G401.6 (cell line): ENCODE measurements around the gene ANO8.
"Not testable (repeated sequence)": the region's sequence is repeated elsewhere in the genome, so short reads cannot be mapped to it uniquely, and the experiment has no call there.

Experiments
- FAIRE-seq: peaks from 2 replicates; lab custom pipeline; 2012; peaks lifted over from hg19 to GRCh38; lab: Jason Lieb, UNC

ANO8 gene

DNA sequence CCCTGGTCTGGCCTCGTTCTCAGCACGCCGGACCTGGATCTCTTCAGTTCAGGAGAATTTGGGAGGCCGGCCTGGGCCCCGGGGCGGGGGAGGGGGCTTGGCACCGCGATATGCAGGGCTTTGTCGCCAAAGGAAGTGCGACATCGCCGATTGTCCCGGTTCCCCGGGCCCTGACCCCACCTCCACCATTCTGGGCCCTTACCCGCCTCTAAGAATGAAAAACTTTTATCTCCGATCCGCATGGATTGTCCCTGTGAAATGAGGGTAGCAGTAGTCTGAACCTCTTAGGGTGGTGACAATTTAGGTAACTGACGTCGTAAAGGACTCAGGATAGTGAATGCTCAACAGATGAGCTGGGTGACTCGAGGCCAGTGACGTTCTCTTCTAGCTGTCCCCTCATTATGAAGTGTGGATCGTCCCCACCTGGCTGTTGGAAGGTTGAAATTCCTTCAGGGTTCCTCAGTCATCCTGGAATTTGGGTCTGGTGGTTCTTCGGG, 24.6 kb downstream of the ANO8 start:
- no peak for FAIRE-seq

DNA sequence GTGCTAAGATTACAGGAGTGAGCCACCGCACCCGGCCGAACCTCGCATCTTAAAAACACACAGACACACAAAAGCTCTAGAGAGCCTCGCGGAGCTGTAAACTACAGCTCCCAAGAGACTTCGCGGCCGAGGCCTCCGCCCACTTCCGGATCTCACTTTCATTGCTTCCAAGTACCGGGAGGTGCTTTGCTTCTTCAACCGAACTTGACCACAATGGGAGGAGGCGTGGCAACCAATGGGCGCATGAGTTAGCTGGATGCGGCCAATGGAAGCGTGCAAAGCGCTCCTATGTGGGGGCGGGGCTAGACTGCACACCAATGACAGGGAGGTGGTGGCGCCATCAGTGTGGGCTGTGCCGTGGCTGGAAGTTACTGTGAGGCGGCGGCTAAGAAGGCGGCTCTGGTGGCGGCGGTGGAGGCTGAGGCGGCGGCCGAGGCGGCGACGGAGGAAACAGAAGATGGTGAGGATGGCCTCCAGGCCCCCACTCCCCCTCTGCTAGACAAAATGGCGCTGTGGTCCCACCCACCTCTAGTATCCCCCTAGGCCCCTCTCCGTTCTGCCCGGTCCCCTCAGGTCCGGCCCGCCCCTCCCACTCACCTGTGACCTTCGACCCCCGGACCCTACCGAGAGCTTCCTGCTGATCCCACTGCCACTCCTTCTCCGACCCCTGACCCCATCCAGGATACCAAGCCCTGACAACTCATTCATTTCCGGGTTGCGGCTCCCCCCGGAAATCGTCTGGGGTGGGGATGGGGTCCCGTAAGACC, 25.3 kb downstream of the ANO8 start, which contains the start of gene DDA1:
DDA1 (plus strand) TSS at position 366 of the 767 bp plus-strand sequence; CDS start at position 458, 92 bp downstream.
- FAIRE-seq, result peak; percentile 99

DNA sequence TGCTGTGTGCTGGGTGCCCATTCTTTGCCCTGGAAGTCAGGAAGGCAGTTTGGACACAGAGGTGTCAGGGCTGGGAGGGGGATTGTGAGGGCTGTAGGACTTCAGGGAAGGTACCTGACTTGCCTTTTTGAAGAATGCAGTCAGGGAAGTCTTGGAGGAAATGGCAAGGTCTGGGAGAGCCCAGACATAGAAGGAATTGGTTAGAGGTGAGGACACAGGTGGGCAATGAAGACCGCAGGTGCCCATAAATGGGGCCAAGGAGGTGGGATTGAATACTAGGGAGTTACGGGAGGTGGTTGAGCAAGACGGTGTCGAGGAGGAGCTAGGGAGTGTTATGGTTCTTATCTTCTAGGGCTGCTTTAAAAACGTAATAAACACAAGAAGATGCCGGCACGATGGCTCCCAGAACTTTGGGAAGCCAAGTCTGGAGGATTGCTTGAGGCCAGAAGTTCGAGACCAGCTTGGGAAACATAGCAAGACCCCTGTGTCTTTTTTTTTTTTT, 26.7 kb downstream of the ANO8 start:
- no peak for FAIRE-seq

- no peak for FAIRE-seq
Observed at GRCh38 chr19:17306285-17306714, 28.4 kb downstream of the ANO8 start.

DNA sequence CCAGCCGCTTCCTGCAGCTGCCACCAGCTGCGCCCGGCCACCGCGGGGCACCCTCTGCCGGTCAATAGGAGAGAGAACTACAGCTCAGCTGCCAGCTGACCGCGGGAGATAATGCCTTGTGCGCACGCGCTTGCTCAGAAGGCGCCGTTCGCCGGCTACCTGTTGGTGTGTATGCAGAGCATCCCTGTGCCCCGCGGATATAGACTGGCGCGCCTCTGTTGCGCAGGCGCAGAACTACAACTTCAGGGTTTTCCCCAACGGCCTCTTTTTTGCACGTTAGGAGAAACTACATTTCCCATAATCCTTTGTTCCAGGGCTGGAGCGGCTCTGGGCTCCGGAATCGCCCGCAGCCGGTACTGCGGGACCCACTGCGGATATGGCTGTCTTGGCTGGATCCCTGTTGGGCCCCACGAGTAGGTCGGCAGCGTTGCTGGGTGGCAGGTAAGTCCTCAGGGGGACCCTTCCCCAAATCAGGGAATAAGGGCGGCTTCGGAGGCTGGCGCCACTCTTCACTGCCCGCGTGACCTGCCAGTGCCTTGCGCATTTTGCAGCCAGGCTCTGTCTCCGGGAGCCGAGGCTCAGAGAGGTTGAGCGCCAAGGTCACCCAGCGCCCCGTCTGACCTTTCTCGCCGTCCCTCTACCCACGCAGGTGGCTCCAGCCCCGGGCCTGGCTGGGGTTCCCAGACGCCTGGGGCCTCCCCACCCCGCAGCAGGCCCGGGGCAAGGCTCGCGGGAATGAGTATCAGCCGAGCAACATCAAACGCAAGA, 29.0 kb downstream of the ANO8 start, which contains the start of gene MRPL34:
MRPL34 (plus strand) TSS at position 356 of the 768 bp plus-strand sequence; CDS start at position 377, 21 bp downstream.
- FAIRE-seq, result peak; percentile 98

- no peak for FAIRE-seq
Observed at GRCh38 chr19:17305216-17305516, 29.5 kb downstream of the ANO8 start.

DNA sequence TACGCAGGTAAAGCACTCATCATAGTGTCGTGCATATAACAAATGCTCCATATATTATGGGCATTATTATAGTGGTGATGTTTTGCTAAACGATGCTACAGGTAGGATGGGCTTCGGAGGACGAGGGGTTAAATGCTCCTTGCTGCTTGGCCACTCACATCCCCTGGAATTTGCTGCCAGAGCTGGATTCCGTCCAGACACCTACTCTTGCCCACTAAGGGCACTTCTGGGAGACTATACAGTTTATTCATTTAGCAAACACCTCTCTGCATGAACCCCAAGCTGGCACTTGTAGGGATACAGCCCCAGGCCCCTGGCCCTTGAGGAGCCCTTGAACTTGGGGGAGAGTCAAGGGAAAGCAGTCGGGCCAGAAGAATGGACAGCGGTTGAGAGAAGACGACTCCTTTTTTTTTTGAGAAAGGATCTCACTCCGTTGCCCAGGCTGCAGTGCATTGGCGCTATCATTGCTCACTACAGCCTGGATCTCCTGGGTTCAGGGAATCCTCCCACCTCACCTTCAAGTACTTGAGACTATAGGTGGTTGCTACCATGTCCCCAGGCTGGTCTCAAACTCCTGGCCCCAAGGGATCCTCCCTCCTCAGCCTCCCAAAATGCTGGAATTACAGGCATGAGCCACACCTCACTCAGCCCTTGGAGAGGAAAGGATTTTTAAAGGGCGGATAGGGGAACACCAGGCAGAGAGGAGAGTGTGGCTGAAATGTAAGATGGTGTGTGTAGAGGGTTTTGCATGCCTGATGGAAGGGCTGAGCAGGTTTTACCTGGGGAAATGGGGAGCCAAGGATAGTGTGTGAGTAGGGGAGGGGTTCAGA, 30.1 kb downstream of the ANO8 start:
- FAIRE-seq, result no peak

GRCh38 chr19:17303940-17304267, 30.8 kb downstream of the ANO8 start:
- FAIRE-seq, result no peak

DNA sequence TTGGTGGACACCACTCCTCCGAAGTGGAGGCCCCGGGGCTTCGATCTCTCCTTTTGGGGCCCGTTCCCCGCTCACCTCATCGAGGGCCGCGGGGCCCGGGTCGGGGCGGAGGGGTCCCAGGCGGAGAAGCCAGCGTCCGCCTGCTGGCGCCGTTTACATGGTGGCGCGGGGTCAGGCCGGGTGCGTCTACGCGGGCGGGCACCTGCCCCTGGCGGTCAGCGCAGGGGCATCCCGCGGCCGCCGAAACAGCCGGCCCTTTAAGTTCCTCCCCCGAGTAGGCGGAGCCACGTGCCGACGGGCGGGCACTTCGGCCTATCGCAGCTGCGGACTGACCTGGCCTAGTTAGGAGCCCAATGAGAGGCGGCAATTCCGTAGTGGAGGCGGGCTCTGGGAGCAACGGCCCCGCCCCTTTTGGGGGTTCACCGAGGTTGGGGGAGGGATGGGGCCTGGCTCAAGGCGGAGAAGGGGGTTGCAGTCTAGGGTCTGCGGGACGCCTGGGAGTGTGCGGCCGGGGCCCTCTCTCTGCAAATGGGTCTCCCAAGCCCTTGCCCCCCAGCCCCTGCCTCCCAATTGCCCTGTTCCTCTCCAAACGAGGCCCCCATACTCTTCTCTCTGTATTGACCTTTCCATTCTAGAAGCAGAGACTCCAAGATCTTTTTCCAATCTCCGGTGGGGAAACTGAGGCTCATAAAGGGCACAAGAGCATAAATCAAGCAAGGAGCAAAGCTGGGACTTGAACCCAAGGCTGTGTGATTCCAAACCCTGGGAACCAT, 31.3 kb downstream of the ANO8 start, which contains the start of gene ABHD8:
ABHD8 (minus strand) TSS at position 259 of the 773 bp plus-strand sequence. CDS start 1,809 bp downstream, outside the sequence.
- peak; percentile 89 for FAIRE-seq

- no peak for FAIRE-seq
Observed at GRCh38 chr19:17302391-17303166, 32.1 kb downstream of the ANO8 start.

- FAIRE-seq, result no peak
Observed at GRCh38 chr19:17300992-17301619, 33.5 kb downstream of the ANO8 start.

- no peak for FAIRE-seq
Observed at GRCh38 chr19:17296976-17297375, 37.7 kb downstream of the ANO8 start.

DNA sequence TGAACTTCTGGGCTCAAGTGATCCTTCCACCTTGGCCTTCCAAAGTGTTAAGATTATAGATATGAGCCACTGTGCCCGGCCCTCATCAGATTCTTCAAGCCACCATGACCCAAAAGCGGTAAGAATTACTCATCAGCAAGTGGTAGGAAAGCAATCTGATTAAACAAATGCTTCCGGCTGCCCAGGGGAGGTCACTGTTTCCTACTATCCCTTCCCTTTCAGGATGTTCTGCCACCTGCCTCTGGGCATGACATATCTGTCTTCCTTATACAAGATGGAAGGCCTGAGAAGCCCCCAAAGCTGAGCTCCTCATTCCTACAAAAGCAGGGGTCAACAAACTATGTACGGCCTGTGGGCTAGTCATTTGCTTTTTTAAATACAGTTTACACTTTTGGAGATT, 38.4 kb downstream of the ANO8 start:
- FAIRE-seq, result no peak

GRCh38 chr19:17295551-17295950, 39.1 kb downstream of the ANO8 start:
- not testable (repeated sequence) for FAIRE-seq

- FAIRE-seq, result no peak
Observed at GRCh38 chr19:17294051-17294891, 40.4 kb downstream of the ANO8 start.

DNA sequence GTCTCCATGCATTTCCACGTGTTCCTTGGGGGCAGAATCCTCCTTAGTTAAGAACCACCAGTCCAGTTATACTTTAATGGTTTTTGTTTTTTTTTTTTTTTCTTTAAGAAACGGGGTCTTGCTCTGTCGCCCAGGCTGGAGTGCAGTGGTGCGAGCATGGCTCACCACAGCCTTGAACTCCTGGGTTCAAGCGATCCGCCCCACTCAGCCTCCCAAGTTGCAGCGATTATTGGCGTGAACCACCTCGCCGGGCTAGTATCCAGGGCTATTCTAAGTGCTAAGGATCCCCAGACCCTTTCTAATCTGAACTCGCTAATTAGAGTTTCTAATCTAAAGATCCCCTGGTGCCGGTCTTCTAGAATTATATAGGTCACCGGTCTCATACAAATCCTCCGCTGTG, 41.0 kb downstream of the ANO8 start:
- no peak for FAIRE-seq

DNA sequence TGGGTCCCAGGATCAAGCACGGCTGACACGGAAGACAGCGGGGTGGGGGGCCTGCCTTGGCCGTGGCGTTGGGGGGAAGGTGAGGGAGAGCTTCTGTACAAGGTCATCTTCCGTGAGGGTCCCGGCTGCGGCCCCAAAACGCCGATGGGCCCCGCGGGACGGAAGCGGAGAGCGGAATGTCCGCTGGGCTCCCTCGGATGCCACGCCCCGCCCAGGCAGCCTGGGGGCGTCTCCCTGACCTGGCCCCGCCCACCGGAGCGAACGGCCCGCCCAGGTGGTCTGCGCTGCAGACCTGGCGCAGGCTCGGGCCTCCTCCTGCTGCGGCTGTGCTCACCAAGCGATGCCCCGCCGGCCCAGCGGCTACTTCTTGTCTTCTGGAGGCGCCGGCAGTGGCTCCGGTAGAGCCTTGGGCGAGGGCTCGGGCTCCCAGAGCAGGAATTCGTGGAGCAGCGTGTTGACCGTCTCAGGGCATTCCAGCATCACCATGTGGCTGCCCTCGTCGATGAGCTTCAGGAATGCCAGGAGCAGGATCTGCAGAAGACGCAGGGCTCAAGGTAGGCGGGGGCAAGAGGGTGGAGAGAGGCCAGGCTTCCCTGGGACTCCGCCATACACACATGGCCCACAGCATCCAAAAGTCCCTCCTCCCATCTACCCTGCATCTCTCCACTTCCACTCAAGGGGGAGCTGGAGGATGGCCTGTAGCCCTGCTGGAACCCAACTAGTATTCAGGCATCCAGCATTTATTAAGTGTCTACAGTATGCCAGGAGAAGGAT, 42.2 kb downstream of the ANO8 start:
- peak; percentile 96 for FAIRE-seq

DNA sequence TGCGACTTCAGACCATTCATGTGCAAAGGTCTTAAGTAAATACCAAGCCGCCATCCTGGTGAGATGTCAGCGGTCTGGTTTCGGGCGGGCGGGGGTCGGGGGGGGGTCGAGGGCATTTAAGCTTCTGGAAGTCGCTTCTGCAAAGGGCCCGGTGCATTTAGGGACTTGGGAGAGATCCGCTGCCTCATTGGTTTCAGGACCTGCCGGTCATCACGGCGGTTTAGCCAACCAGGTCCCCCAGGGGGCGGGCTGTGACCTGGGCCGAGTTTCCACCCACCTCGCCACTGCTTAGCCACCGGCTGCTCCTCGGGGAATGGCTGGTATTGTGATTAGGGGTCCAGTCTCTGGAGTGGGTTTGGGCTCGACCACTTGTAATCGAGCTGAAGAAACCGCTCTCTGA, 45.2 kb downstream of the ANO8 start:
- FAIRE-seq, result no peak
